BE2C (cell line): ENCODE results near the gene NCAPD2.

Experiments used
- DNase-seq: peaks from one replicate; pipeline ENCODE4 v3.0.0-alpha.2; 2020
- H3K27me3 ChIP-seq: fragments of 250-450 bp; sonication (Bioruptor Pico); 2 replicates; pipeline ENCODE4 v1.5.1; 2020; ENCODE audit warnings: mild to moderate bottlenecking
- H3K36me3 ChIP-seq: fragments of 250-450 bp; sonication (Bioruptor Pico); 2 replicates; pipeline ENCODE4 v1.5.1; 2020; ENCODE audit warnings: mild to moderate bottlenecking
- H3K4me1 ChIP-seq: fragments of 250-450 bp; sonication (Bioruptor Pico); 2 replicates; pipeline ENCODE4 v1.5.1; 2020
- H3K4me3 ChIP-seq: 2 replicates; pipeline ENCODE4 v1.5.1; 2011; ENCODE audit warnings: low read depth, low read length
- H3K9me3 ChIP-seq: fragments of 250-450 bp; sonication (Bioruptor Pico); 2 replicates; pipeline ENCODE4 v1.5.1; 2020
- TF ChIP-seq, protein P1 (sequence below): IDR thresholded peaks from 2 replicates; pipeline ENCODE4 v1.5.1; 2012; ENCODE audit warnings: mild to moderate bottlenecking, low read depth, low read length

NCAPD2 gene

DNA sequence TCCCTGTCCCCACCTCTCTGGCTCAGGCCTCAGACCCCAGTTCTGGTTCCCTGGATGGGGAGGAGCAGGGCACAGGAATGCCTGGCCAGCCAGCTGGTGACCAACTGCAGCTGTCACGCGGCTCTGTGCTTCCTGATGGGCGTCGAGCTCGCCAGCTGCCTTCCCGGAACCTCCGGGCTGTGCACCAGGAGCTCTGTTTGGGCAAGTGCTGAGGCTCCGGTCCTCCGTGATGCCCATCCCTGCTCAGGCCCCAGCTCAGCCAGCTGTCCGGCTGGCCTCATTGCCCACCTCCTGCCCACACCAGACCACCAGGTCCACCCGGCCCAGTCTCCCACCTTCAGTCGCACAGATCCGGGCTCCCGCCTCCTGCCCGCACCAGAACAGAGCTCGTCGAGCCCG lies 57.2 kb downstream of the NCAPD2 start:
- peaks cover 64% of the 10 kb centered on the region for H3K36me3 ChIP-seq
- no peak for DNase-seq

DNA sequence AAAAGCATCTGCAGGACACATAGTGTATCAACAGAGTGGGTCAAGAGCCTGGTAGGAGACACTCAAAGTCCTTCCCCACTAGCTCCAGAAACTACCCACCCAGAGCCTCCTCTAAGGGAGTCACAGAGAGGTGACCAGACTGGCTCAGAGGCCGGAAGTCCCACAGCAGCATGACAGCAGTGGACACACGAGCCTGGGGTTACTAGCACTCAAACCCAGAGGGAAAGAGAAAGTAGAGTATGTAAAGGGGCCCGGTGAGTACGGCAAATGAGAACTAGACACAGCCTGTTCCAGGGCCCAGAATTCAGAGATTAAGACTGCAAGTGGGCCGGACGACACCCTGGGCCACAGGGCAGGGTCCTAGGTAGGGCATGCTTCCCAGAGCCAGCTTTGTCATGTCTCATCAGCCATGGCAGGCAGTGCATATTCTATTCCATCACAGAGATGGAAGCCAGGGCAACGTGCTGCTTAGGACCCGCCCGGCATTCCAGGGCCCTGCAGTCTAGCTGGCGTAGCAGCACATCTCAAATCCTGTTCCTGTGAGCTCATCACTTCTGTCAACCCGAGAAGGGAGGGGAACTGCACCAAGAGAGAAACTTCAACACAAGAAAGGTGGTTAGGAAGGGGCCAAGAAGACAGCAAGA lies 57.7 kb downstream of the NCAPD2 start:
- no peak for DNase-seq
- H3K27me3 ChIP-seq = no peaks in the 10 kb centered on the region
- H3K4me1 ChIP-seq = peaks cover 18% of the 10 kb centered on the region
- TF ChIP-seq, protein P1, sequence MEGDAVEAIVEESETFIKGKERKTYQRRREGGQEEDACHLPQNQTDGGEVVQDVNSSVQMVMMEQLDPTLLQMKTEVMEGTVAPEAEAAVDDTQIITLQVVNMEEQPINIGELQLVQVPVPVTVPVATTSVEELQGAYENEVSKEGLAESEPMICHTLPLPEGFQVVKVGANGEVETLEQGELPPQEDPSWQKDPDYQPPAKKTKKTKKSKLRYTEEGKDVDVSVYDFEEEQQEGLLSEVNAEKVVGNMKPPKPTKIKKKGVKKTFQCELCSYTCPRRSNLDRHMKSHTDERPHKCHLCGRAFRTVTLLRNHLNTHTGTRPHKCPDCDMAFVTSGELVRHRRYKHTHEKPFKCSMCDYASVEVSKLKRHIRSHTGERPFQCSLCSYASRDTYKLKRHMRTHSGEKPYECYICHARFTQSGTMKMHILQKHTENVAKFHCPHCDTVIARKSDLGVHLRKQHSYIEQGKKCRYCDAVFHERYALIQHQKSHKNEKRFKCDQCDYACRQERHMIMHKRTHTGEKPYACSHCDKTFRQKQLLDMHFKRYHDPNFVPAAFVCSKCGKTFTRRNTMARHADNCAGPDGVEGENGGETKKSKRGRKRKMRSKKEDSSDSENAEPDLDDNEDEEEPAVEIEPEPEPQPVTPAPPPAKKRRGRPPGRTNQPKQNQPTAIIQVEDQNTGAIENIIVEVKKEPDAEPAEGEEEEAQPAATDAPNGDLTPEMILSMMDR = no peak
- peak overlapping the region; percentile 8; the same call in 1 of the 2 replicates for H3K4me3 ChIP-seq
- no peaks in the 10 kb centered on the region for H3K9me3 ChIP-seq
- peaks cover 62% of the 10 kb centered on the region for H3K36me3 ChIP-seq

More for the DNA sequence above, 57.2 kb downstream of the NCAPD2 start:
- no peak overlapping the region for H3K4me3 ChIP-seq
- TF ChIP-seq, protein P1 = no peak
- peaks cover 18% of the 10 kb centered on the region for H3K4me1 ChIP-seq
- no peaks in the 10 kb centered on the region for H3K27me3 ChIP-seq
- H3K9me3 ChIP-seq = no peaks in the 10 kb centered on the region

GRCh38 chr12:6552140-6552551 lies 58.2 kb downstream of the NCAPD2 start:
- Histone ChIP-seq H3K27me3 (no peaks in the 10 kb centered on the region), H3K4me3 (peak overlapping the region; percentile 99), H3K4me1 (peaks cover 18% of the 10 kb centered on the region), H3K36me3 (peaks cover 62% of the 10 kb centered on the region), H3K9me3 (no peaks in the 10 kb centered on the region)
- no peak for DNase-seq
- TF ChIP-seq, protein P1 = no peak

DNA sequence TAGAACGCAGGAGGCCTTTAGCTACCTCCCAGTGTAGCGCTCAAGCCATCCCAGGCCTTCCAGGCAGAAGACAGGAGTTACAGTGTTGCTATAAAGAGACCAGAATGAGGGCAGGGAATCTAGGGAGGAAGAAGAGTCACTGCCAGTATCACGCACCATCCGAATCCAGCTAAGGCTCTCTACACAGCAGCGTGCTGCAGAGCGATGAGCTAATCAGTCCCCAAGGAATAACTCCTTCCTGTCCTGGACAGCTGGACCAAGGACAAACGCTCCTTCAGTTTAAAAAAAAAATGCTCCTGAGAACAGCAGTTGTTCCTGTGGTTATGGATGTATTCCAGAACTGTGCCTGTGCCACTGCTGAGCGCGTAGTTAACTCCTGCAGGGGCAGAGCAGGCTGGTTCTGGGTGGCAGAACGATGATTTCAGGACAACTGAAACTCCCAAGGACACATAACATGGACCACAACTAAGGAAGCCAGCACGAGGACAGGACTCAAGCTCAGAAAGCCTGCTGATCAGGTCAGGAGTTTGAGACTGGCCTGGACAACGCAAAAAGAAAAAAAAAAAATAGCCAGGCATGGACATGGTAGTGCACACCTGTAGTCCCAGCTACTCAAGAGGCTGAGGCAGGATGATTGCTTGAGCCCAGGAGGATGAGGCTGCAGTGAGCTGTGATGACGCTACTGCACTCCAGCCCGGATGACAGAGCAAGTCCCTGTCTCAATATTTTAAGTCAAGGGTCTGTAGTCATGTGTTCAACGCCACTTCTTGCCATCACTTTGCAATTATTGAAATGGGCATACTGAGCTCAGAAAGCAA lies 59.4 kb downstream of the NCAPD2 start:
- Histone ChIP-seq H3K4me1 (peaks cover 18% of the 10 kb centered on the region), H3K4me3 (peak overlapping the region; percentile 99), H3K9me3 (no peaks in the 10 kb centered on the region), H3K36me3 (peaks cover 58% of the 10 kb centered on the region), H3K27me3 (no peaks in the 10 kb centered on the region)
- DNase-seq = peak; percentile 66
- TF ChIP-seq, protein P1 = no peak

DNA sequence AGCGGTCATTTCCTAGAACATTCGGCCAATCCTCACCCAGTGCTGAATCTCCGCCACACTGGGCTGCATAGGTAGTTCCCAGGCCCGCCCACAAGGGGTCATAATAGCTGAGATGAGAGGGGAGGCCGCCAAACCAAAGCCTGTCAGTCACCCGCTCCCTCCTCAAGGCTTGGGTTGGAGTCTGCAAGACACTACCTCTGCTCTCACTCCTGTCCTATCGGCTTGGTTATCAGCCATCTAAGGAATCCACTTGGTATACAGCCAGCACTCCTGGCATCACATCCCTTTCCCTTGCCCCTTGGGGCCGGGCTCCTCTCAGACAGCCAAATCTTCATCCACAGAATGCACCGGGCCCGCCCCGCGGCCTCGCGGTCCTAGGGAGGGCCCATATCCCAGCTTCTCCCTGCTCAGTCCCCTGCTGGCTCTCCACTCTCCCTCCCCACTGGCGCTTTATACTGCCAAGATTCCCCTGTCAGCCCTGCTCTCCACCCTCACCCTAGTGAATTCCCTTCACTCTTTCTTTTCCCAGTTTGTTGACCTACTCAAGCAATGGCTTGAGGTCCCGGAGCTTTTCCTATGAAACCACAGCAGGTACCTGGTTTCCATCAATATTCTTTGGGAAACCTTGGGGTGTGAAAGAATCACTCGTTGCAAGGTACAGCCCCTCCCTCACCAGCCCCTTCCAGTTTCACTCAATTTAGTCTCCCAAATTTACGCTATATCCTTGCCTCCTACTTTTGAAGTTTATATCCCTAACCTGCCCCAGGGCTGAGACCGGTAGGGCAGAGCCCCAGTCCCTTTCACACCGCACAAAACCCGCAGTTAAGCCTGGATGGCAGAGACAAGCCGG lies 60.5 kb downstream of the NCAPD2 start:
- no peaks in the 10 kb centered on the region for H3K27me3 ChIP-seq
- H3K36me3 ChIP-seq = peaks cover 53% of the 10 kb centered on the region
- peaks cover 18% of the 10 kb centered on the region for H3K4me1 ChIP-seq
- TF ChIP-seq, protein P1 = peak; percentile 74
- no peaks in the 10 kb centered on the region for H3K9me3 ChIP-seq
- peak overlapping the region; percentile 99 for H3K4me3 ChIP-seq
- DNase-seq = peak; percentile 90
